Measurements from ENCODE around the gene FUNDC2. TPM values are rescaled to one million over a fixed set of nuclear protein-coding genes. Genes with fewer than 3 reads are reported as not detected.

The FUNDC2 gene
- total and polyA plus RNA-seq, 8 donors: 50.3 to 88.1 (median 72.0) TPM

- TF ChIP-seq CTCF (IDR thresholded peaks at IDR 0.05): no peak
- FAIRE-seq (no peak), DNase-seq (no peak), ATAC-seq (no peak)
- intact Hi-C loops (cut with DNase I): loop anchor here in 1 of 3 donors (5.0 kb wide), 1 partner anchor 81 kb away; no protein-coding TSS in a partner anchor
- Histone ChIP-seq H3K4me3 (no peak overlapping the region), H3K9me3 (no peaks in the 10 kb centered on the region), H3K27ac (no peak overlapping the region), H3K36me3 (no peaks in the 10 kb centered on the region), H3K27me3 (no peaks in the 10 kb centered on the region), H3K4me1 (peaks cover 0 to 4% (median 0%) of the 10 kb centered on the region in 3 donors)
- 79 to 82% methylated on average over 1 of the region's 1 CpG for WGBS, 2 donors
These were observed 41.5 kb downstream of the FUNDC2 start for GRCh38 chrX:155068165-155068564.

GRCh38 chrX:155069414-155069813, 42.8 kb downstream of the FUNDC2 start:
- peak overlapping the region in 2 of 4 donors; percentile 49 to 51 for H3K4me3 ChIP-seq

GRCh38 chrX:155070038-155070437, 43.4 kb downstream of the FUNDC2 start:
- FAIRE-seq: no peak
- Histone ChIP-seq H3K36me3 (no peaks in the 10 kb centered on the region), H3K4me1 (peaks cover 0 to 4% (median 0%) of the 10 kb centered on the region in 3 donors), H3K9me3 (no peaks in the 10 kb centered on the region), H3K4me3 (peak overlapping the region; percentile 29 to 51 (median 42)), H3K27ac (peak overlapping the region in 3 of 4 donors; percentile 73 to 80 (median 79)), H3K27me3 (no peaks in the 10 kb centered on the region)
- 2 to 36% methylated on average over 12 of the region's 12 CpGs for WGBS, 2 donors
- no peak for ATAC-seq
- no peak for TF ChIP-seq CTCF (IDR thresholded peaks at IDR 0.05)
- DNase-seq: no peak
- intact Hi-C loops (cut with DNase I): no loop called here

More at GRCh38 chrX:155069414-155069813, 42.8 kb downstream of the FUNDC2 start:
- no peaks in the 10 kb centered on the region for H3K27me3 ChIP-seq
- no peak overlapping the region for H3K27ac ChIP-seq
- intact Hi-C loops (cut with DNase I): loop anchor here in 1 of 3 donors (5.0 kb wide), 1 partner anchor 82 kb away; no protein-coding TSS in a partner anchor
- DNase-seq (no peak), FAIRE-seq (no peak), ATAC-seq (no peak)
- H3K9me3 ChIP-seq: no peaks in the 10 kb centered on the region
- TF ChIP-seq CTCF (IDR thresholded peaks at IDR 0.05): no peak
- peaks cover 0 to 4% (median 0%) of the 10 kb centered on the region in 3 donors for H3K4me1 ChIP-seq
- 55 to 65% methylated on average over 1 of the region's 1 CpG for WGBS, 2 donors
- no peaks in the 10 kb centered on the region for H3K36me3 ChIP-seq

DNA sequence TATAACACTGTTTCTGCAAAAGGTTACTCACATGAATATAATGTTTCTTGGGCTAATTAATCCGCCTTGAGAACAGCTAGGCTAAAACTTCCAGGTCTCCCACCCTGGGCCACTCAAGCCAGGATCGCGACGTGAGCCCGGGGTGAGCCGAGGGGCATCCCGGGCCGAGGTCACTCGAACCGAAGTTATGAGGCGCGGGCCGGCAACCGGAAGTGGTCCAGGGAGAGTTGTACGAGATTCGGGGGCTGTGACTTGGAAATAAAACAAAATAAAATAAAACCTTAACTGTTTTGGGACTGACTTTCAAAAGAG, 44.0 kb downstream of the FUNDC2 start:
- no peaks in the 10 kb centered on the region for H3K27me3 ChIP-seq
- peaks cover 0 to 4% (median 0%) of the 10 kb centered on the region in 3 donors for H3K4me1 ChIP-seq
- ATAC-seq (peak in 3 of 4 donors; percentile 7 to 16 (median 15)), DNase-seq (peak in 1 of 6 donors; percentile 45), FAIRE-seq (no peak)
- H3K27ac ChIP-seq: peak overlapping the region; percentile 65 to 80 (median 76)
- TF ChIP-seq CTCF (IDR thresholded peaks at IDR 0.05): no peak
- peak overlapping the region; percentile 29 to 51 (median 42) for H3K4me3 ChIP-seq
- intact Hi-C loops (cut with DNase I): no loop called here
- H3K9me3 ChIP-seq: no peaks in the 10 kb centered on the region
- H3K36me3 ChIP-seq: no peaks in the 10 kb centered on the region
- WGBS, 2 donors: 0 to 47% methylated on average over 16 of the region's 16 CpGs

GRCh38 chrX:155070975-155071693, 44.5 kb downstream of the FUNDC2 start, which contains the start of the genes BRCC3, CMC4 and MTCP1:
Gene BRCC3, plus strand, starts transcription at chrX:155071508. Its CDS starts 20 bp downstream, at chrX:155071528.
Gene CMC4, minus strand, starts transcription at chrX:155071136. Its CDS starts 7,113 bp downstream, at chrX:155064023.
Gene MTCP1, minus strand, starts transcription at chrX:155071136. Its CDS starts 5,126 bp downstream, at chrX:155066010.
- FAIRE-seq: no peak

More at GRCh38 chrX:155070975-155071693, 44.5 kb downstream of the FUNDC2 start, which contains the start of the genes BRCC3, CMC4 and MTCP1:
- ATAC-seq (peak; percentile 90 to 95 (median 92)), DNase-seq (peak; percentile 79 to 93 (median 86))
- no peaks in the 10 kb centered on the region for H3K36me3 ChIP-seq
- H3K9me3 ChIP-seq: no peaks in the 10 kb centered on the region
- WGBS, 2 donors: 1 to 30% methylated on average over 46 to 81 of the region's 81 CpGs
- intact Hi-C loops (cut with DNase I): no loop called here
- peak within 1 kb of the TSS; percentile 65 to 80 (median 76) for H3K27ac ChIP-seq
- TF ChIP-seq CTCF (IDR thresholded peaks at IDR 0.05): no peak
- H3K27me3 ChIP-seq: no peaks in the 10 kb centered on the region
- peaks cover 0 to 4% (median 0%) of the 10 kb centered on the region in 3 donors for H3K4me1 ChIP-seq
- H3K4me3 ChIP-seq: peak within 1 kb of the TSS; percentile 37 to 51 (median 44)

Measured in pancreas (tissue), 10 donors.